Measurements from ENCODE around the gene PLCL2. TPM values are rescaled to one million over a fixed set of nuclear protein-coding genes. Genes with fewer than 3 reads are reported as not detected.

PLCL2 gene
- total and polyA plus RNA-seq, 4 donors: 1.0 to 16.7 (median 7.1) TPM

DNA sequence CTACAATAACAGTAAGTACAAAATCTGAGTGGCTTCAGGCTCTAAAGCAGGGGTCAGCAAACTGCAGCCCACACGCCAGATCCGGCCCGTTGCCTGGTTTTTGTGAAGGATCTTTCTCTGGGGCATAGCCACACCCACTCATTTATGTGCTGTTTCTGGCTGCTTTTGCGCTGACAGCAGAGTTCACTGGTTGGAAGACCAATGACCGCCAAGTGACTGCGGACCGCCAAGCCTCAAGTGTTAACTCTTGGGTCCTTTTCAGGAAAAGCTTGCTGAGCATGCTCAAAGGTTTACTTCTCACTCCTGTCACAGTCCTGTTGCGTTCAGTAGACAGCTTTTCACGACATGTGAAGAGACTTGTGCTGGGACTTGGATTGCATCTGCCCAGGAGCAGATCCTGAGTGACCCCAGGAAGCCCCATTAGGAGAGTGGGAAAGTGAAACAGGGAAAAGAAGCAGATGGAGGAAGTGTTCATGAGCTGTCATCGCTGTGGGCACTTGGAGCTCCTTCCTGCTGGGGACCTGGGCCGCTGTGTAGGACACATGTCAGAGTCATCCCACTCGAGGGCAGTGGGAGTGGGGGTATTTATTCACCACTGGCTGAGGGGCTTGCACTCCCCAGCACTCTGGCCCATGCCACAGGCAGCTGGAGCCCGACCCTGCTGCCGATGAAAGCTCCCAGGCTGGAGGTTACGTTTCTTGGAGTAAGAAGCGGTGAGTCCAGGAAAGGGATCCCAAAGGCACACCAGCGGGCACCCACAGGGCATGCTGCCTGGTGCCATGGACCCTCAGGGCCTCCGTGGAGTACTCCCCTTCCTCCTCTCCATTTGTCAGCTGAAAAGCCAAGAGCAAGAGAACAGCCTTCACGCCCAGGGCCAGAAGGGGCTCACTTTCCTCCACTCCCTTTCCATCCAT, 249.1 kb downstream of the PLCL2 start:
- H3K27ac ChIP-seq (ENCODE audit: low read depth in 1 of 2, low read length in 1 of 2): no peak overlapping the region
- H3K9me3 ChIP-seq (ENCODE audit: control insufficient read depth in 4 of 4, insufficient read depth in 3 of 4, low read length in 3 of 4): peaks cover 0 to 16% (median 0%) of the 10 kb centered on the region in 4 donors
- DNase-seq: peak in 1 of 3 donors; percentile 20
- H3K36me3 ChIP-seq (ENCODE audit: control insufficient read depth in 4 of 4, insufficient read depth in 4 of 4, low read length in 4 of 4): no peaks in the 10 kb centered on the region
- no peak overlapping the region for H3K4me3 ChIP-seq
- TF ChIP-seq, protein P1, sequence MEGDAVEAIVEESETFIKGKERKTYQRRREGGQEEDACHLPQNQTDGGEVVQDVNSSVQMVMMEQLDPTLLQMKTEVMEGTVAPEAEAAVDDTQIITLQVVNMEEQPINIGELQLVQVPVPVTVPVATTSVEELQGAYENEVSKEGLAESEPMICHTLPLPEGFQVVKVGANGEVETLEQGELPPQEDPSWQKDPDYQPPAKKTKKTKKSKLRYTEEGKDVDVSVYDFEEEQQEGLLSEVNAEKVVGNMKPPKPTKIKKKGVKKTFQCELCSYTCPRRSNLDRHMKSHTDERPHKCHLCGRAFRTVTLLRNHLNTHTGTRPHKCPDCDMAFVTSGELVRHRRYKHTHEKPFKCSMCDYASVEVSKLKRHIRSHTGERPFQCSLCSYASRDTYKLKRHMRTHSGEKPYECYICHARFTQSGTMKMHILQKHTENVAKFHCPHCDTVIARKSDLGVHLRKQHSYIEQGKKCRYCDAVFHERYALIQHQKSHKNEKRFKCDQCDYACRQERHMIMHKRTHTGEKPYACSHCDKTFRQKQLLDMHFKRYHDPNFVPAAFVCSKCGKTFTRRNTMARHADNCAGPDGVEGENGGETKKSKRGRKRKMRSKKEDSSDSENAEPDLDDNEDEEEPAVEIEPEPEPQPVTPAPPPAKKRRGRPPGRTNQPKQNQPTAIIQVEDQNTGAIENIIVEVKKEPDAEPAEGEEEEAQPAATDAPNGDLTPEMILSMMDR (IDR thresholded peaks at IDR 0.05; ENCODE audit: control extremely low read depth, extremely low read depth): no peak
- no peak for ATAC-seq (ENCODE audit: insufficient read depth, low FRiP score)
- no peaks in the 10 kb centered on the region for H3K27me3 ChIP-seq (ENCODE audit: control insufficient read depth in 3 of 3, insufficient read depth in 3 of 3, low read length in 2 of 3)
- 90% methylated on average over 19 of the region's 19 CpGs for WGBS, 2 donors
- no peak overlapping the region for H3K9ac ChIP-seq (ENCODE audit: insufficient read depth in 1 of 2, low read length in 2 of 2)
- H3K4me1 ChIP-seq (ENCODE audit: control insufficient read depth in 5 of 5, insufficient read depth in 5 of 5, low read length in 5 of 5): peaks cover 0 to 7% (median 0%) of the 10 kb centered on the region in 5 donors

DNA sequence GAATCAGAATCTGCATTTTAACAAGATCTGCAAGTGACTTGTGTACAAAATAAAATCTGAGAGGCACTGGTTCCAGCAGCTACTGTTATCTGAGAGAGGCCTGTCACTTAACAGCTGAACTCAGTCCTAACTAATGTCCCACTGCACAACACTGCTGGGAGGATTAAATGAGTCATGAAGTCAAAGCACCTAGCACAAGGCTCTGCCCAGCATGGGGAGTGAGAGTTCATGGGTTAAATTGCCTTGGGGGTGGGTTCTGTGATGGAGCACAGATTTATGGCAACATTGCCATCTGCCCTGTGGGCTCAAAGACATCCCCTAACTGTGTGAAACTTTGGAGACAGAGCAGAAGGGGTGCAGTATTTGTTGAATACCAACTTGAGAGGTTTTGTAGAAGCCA, 250.9 kb downstream of the PLCL2 start:
- H3K4me1 ChIP-seq (ENCODE audit: control insufficient read depth in 5 of 5, insufficient read depth in 5 of 5, low read length in 5 of 5): peaks cover 0 to 7% (median 0%) of the 10 kb centered on the region in 5 donors
- TF ChIP-seq, protein P1 (IDR thresholded peaks at IDR 0.05; ENCODE audit: control extremely low read depth, extremely low read depth): no peak
- no peak for ATAC-seq (ENCODE audit: insufficient read depth, low FRiP score)
- peaks cover 0 to 16% (median 0%) of the 10 kb centered on the region in 4 donors for H3K9me3 ChIP-seq (ENCODE audit: control insufficient read depth in 4 of 4, insufficient read depth in 3 of 4, low read length in 3 of 4)
- peak overlapping the region in 1 of 2 donors; percentile 57 for H3K27ac ChIP-seq (ENCODE audit: low read depth in 1 of 2, low read length in 1 of 2)
- no peak overlapping the region for H3K9ac ChIP-seq (ENCODE audit: insufficient read depth in 1 of 2, low read length in 2 of 2)
- no peaks in the 10 kb centered on the region for H3K27me3 ChIP-seq (ENCODE audit: control insufficient read depth in 3 of 3, insufficient read depth in 3 of 3, low read length in 2 of 3)
- DNase-seq: peak in 1 of 3 donors; percentile 12
- H3K36me3 ChIP-seq (ENCODE audit: control insufficient read depth in 4 of 4, insufficient read depth in 4 of 4, low read length in 4 of 4): no peaks in the 10 kb centered on the region
- no peak overlapping the region for H3K4me3 ChIP-seq

DNA sequence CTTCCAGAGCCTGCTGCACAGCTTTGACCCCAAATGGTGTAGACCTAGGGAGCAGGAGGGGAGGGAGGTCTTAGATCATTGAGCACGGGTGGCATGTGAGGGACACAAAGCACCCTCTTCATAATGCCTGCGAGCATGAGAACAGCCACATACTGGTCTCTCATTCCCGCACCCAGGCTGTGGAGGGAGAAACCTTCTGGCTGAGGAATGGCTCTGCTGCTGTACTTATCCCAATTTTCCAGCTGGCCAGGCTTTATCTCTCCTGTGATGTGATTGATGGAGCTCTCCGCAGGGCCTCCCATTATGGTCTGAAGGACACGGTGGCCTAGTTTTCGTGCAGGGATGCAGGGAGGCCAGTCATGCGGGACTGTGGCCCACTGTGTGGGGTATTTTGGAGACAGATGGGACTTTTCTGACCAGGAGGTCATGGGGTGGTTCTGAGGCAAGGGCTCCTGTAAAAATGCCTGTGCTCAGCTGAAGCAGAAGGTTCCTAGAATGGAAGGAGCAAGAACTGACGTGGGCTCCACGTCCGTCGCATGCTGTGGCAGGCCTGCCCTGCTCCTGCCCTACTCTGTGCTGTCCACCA, 251.5 kb downstream of the PLCL2 start:
- no peak overlapping the region for H3K4me3 ChIP-seq
- H3K9ac ChIP-seq (ENCODE audit: insufficient read depth in 1 of 2, low read length in 2 of 2): no peak overlapping the region
- no peaks in the 10 kb centered on the region for H3K36me3 ChIP-seq (ENCODE audit: control insufficient read depth in 4 of 4, insufficient read depth in 4 of 4, low read length in 4 of 4)
- peak overlapping the region in 1 of 2 donors; percentile 57 for H3K27ac ChIP-seq (ENCODE audit: low read depth in 1 of 2, low read length in 1 of 2)
- peak; percentile 39 to 79 (median 43) for DNase-seq
- 80 to 88% methylated on average over 11 of the region's 11 CpGs for WGBS, 2 donors
- TF ChIP-seq, protein P1 (IDR thresholded peaks at IDR 0.05; ENCODE audit: control extremely low read depth, extremely low read depth): no peak
- no peaks in the 10 kb centered on the region for H3K27me3 ChIP-seq (ENCODE audit: control insufficient read depth in 3 of 3, insufficient read depth in 3 of 3, low read length in 2 of 3)
- peaks cover 0 to 7% (median 0%) of the 10 kb centered on the region in 5 donors for H3K4me1 ChIP-seq (ENCODE audit: control insufficient read depth in 5 of 5, insufficient read depth in 5 of 5, low read length in 5 of 5)
- ATAC-seq (ENCODE audit: insufficient read depth, low FRiP score): no peak
- peaks cover 0 to 16% (median 0%) of the 10 kb centered on the region in 4 donors for H3K9me3 ChIP-seq (ENCODE audit: control insufficient read depth in 4 of 4, insufficient read depth in 3 of 4, low read length in 3 of 4)
